ENCODE measurements around the gene ZNF280C. TPM values are rescaled to one million over a fixed set of nuclear protein-coding genes. Genes with fewer than 3 reads are reported as not detected.

Gene ZNF280C
- total RNA-seq, 1 experiment from 2014 or later, result 2.9 TPM

- in situ Hi-C loops (cut with HindIII; ENCODE audit: low pct_unique_long_range_greater_than_20kb, low sequenced_read_pairs), result no loop called here
- no peak for DNase-seq (ENCODE audit: low read depth)
Measured at GRCh38 chrX:130163398-130163797, 105.3 kb downstream of the ZNF280C start.

GRCh38 chrX:130162094-130162735 lies 106.5 kb downstream of the ZNF280C start:
- DNase-seq (ENCODE audit: low read depth), result no peak
- in situ Hi-C loops (cut with HindIII; ENCODE audit: low pct_unique_long_range_greater_than_20kb, low sequenced_read_pairs), result no loop called here

- no peak for DNase-seq (ENCODE audit: low read depth)
- in situ Hi-C loops (cut with HindIII; ENCODE audit: low pct_unique_long_range_greater_than_20kb, low sequenced_read_pairs), result no loop called here
Measured at GRCh38 chrX:130159776-130160175, 108.9 kb downstream of the ZNF280C start.

- no peak for DNase-seq (ENCODE audit: low read depth)
- in situ Hi-C loops (cut with HindIII; ENCODE audit: low pct_unique_long_range_greater_than_20kb, low sequenced_read_pairs), result no loop called here
Measured at GRCh38 chrX:130158311-130158710, 110.4 kb downstream of the ZNF280C start.

GRCh38 chrX:130155564-130155963 lies 113.1 kb downstream of the ZNF280C start:
- no peak for DNase-seq (ENCODE audit: low read depth)
- in situ Hi-C loops (cut with HindIII; ENCODE audit: low pct_unique_long_range_greater_than_20kb, low sequenced_read_pairs), result no loop called here

Other genes with a start within 250 kb of the ZNF280C start
- gene ELF4, start 158.4 kb downstream of the ZNF280C start, total RNA-seq (2014; rRNA removed; shearing (Covaris generic); ENCODE audit: low replicate concordance), result 12.5 and 16.0 TPM in 2 replicates
- gene AIFM1, start 103.1 kb downstream of the ZNF280C start, total RNA-seq (2014; rRNA removed; shearing (Covaris generic); ENCODE audit: low replicate concordance), result 29.7 and 39.0 TPM in 2 replicates
- not detected in 2 replicates for gene RAB33A, start 96.9 kb downstream of the ZNF280C start, total RNA-seq (2014; rRNA removed; shearing (Covaris generic); ENCODE audit: low replicate concordance)
- gene SLC25A14, start 71.0 kb upstream of the ZNF280C start, total RNA-seq (2014; rRNA removed; shearing (Covaris generic); ENCODE audit: low replicate concordance), result 4.1 and 5.0 TPM in 2 replicates
- gene GPR119, start 116.8 kb upstream of the ZNF280C start, total RNA-seq (2014; rRNA removed; shearing (Covaris generic); ENCODE audit: low replicate concordance), result not detected in 2 replicates
- 23.9 and 40.7 TPM in 2 replicates for gene RBMX2, start 133.1 kb upstream of the ZNF280C start, total RNA-seq (2014; rRNA removed; shearing (Covaris generic); ENCODE audit: low replicate concordance)

Measured in Caki2 (cell line).